Ishikawa (cell line): ENCODE measurements around the gene NRBP1.

Experiments used
- CEBPB ChIP-seq: IDR thresholded peaks from 2 replicates; pipeline ENCODE4 v1.6.1; 2012
- CREB1 ChIP-seq: IDR thresholded peaks from 2 replicates; pipeline ENCODE4 v1.6.1; 2012; ENCODE audit warnings: low read depth
- EGR1 ChIP-seq: IDR thresholded peaks from 2 replicates; pipeline ENCODE4 v1.6.1; 2012
- EP300 ChIP-seq: IDR thresholded peaks from 2 replicates; pipeline ENCODE4 v1.6.1; 2012; ENCODE audit warnings: borderline replicate concordance
- FOXM1 ChIP-seq: IDR thresholded peaks from 2 replicates; pipeline ENCODE4 v1.6.1; 2012; ENCODE audit warnings: low read depth, borderline replicate concordance
- NFIC ChIP-seq: IDR thresholded peaks from 2 replicates; pipeline ENCODE4 v1.6.1; 2012
- RAD21 ChIP-seq: IDR thresholded peaks from 2 replicates; pipeline ENCODE4 v1.6.1; 2012; ENCODE audit warnings: low read depth
- TAF1 ChIP-seq: IDR thresholded peaks from 2 replicates; pipeline ENCODE4 v1.6.1; 2012; ENCODE audit warnings: low read depth, mild to moderate bottlenecking
- TCF12 ChIP-seq: IDR thresholded peaks from 2 replicates; pipeline ENCODE4 v1.6.1; 2012; ENCODE audit warnings: low read depth
- TEAD4 ChIP-seq: IDR thresholded peaks from 2 replicates; pipeline ENCODE4 v1.6.1; 2012
- YY1 ChIP-seq: IDR thresholded peaks from 2 replicates; pipeline ENCODE4 v1.6.1; 2012; ENCODE audit warnings: low read depth
- ZBTB7A ChIP-seq: IDR thresholded peaks from 2 replicates; pipeline ENCODE4 v1.6.1; 2012; ENCODE audit warnings: low read depth
- TF ChIP-seq, protein P1 (sequence below): IDR thresholded peaks from 2 replicates; pipeline ENCODE4 v1.6.1; 2012
- TF ChIP-seq, protein P2 (sequence below): IDR thresholded peaks from 2 replicates; pipeline ENCODE4 v1.6.1; 2012; ENCODE audit warnings: low read depth, mild to moderate bottlenecking
- TF ChIP-seq, protein P3 (sequence below): IDR thresholded peaks from 2 replicates; pipeline ENCODE4 v1.6.1; 2012

NRBP1 gene

DNA sequence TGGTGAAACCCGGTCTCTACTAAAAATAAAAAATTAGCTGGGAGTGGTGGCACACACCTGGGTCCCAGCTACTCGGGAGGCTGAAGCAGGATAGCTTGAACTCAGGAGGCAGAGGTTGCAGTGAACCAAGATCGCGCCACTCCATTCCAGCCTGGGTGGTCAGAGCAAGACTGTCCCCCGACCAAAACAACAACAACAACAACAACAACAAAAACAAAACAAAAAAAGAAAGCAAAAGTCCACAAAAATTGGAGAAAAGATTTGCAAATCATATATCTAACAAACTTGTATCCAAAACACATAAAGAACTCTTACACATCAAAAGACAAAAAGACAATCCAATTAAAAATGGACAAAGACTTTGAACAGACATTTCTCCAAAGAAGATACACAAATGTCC, 29.5 kb upstream of the NRBP1 start:
- TF ChIP-seq CREB1 (no peak), TAF1 (no peak), EP300 (no peak), RAD21 (no peak)
- TF ChIP-seq, protein P1, sequence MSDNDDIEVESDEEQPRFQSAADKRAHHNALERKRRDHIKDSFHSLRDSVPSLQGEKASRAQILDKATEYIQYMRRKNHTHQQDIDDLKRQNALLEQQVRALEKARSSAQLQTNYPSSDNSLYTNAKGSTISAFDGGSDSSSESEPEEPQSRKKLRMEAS, result no peak

DNA sequence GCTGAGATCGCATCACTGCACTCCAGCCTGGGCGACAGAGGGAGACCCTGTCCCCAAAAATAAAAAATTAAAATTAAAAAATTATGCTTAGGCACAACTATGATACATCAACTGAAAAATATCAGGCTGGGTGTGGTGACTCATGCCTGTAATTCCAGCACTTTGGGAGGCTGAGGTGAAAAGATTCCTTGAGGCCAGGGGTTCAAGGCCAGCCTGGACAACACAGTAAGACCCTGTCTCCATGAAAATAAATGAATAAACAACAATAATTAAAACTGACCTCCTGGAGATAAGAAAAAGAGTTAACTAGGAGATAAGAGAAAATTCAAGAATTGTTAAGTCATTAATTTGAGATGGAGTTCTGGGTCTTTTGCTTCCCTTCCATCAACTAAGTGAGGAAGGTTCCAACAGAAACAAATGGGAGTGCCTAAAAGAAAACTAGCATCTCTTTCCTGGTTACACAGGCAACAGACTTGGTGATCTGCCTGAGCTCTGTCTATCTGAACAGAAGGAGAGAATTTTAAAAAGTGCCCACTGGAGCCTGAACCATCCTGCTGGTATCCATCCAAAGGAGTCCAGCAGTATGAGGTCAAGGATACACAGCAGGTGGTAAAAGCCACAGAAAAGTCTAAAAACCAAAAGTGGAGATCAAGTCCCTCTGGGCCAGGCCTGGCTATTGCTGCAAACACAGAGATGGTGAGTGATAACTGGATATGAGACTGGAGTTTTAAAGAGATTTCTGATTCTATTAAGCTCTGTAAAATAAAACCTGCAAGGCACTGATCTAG, 27.9 kb upstream of the NRBP1 start:
- TF ChIP-seq FOXM1 (no peak), ZBTB7A (no peak), CREB1 (no peak), YY1 (no peak), TAF1 (no peak), EGR1 (no peak), TEAD4 (no peak), RAD21 (no peak), CEBPB (no peak)
- TF ChIP-seq, protein P2, sequence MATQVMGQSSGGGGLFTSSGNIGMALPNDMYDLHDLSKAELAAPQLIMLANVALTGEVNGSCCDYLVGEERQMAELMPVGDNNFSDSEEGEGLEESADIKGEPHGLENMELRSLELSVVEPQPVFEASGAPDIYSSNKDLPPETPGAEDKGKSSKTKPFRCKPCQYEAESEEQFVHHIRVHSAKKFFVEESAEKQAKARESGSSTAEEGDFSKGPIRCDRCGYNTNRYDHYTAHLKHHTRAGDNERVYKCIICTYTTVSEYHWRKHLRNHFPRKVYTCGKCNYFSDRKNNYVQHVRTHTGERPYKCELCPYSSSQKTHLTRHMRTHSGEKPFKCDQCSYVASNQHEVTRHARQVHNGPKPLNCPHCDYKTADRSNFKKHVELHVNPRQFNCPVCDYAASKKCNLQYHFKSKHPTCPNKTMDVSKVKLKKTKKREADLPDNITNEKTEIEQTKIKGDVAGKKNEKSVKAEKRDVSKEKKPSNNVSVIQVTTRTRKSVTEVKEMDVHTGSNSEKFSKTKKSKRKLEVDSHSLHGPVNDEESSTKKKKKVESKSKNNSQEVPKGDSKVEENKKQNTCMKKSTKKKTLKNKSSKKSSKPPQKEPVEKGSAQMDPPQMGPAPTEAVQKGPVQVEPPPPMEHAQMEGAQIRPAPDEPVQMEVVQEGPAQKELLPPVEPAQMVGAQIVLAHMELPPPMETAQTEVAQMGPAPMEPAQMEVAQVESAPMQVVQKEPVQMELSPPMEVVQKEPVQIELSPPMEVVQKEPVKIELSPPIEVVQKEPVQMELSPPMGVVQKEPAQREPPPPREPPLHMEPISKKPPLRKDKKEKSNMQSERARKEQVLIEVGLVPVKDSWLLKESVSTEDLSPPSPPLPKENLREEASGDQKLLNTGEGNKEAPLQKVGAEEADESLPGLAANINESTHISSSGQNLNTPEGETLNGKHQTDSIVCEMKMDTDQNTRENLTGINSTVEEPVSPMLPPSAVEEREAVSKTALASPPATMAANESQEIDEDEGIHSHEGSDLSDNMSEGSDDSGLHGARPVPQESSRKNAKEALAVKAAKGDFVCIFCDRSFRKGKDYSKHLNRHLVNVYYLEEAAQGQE, result no peak
- TF ChIP-seq, protein P1, result no peak

DNA sequence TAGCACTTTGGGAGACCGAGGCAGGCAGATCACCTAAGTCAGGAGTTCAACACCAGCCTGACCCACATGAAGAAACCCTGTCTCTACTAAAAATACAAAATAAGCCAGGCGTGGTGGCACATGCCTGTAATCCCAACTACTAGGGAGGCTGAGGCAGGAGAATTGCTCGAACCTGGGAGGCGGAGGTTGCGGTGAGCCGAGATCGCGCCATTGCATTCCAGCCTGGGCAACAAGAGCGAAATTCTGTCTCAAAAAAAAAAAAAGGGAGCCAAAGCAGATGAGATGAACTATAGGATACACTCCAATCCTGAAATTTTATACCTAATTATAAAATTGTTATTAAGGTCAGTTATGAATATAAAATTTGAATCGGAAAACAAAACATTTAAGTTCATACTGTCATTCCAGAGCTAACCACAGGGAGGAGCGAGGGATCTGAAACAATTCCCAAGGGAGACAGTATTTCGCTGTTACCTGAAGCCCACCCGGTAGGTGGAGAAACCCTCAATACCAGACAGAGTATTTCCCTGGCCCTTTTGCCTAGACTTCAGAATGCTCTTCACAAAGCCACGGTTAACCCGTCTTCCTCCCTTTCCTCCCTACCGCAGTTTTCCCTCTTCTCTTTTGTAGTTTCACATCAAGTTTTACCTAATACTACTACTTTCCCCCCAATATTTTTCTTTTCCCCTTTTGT, 20.5 kb upstream of the NRBP1 start:
- TF ChIP-seq TAF1, result no peak
- TF ChIP-seq, protein P3, sequence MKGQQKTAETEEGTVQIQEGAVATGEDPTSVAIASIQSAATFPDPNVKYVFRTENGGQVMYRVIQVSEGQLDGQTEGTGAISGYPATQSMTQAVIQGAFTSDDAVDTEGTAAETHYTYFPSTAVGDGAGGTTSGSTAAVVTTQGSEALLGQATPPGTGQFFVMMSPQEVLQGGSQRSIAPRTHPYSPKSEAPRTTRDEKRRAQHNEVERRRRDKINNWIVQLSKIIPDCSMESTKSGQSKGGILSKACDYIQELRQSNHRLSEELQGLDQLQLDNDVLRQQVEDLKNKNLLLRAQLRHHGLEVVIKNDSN, result no peak
- TF ChIP-seq RAD21, result peak; percentile 61
- TF ChIP-seq, protein P2, result no peak

DNA sequence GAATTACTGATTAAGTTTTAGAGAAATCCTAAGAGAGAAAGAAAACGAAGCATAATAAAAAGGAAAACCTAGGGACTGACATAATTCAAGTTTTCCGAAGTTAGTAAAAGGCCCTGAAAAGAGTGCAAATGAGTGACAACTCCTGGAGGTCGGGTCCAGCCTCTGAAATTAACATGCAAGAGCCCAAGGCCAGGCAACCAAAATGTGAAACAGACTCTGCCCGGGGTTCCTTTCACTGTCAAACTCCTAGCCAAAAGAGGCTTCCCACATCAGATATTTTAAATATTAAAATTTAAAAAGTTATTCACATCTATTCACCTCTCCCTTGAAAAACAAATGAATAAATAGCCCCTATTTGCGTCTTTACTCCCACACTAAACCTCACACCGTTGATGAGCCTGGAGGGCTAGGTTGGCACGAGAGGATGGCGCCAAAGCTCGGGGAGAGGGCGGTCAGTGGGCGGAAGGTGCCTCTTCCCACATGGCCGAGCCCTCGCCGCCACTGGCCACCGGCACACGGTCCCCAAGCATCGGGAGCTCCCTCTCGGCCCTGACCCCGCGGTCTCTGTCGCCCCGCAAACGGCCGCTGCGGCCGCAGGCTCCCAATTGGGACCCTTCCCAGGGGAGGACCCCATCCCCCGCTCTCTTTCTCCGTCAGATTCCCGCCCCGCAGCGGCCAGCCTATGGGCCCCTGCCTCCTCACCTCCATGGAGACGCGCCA, 19.7 kb upstream of the NRBP1 start:
- TF ChIP-seq NFIC (no peak), EGR1 (0 out of 2 replicates have a peak, but pooled peaks have one; percentile 10)

DNA sequence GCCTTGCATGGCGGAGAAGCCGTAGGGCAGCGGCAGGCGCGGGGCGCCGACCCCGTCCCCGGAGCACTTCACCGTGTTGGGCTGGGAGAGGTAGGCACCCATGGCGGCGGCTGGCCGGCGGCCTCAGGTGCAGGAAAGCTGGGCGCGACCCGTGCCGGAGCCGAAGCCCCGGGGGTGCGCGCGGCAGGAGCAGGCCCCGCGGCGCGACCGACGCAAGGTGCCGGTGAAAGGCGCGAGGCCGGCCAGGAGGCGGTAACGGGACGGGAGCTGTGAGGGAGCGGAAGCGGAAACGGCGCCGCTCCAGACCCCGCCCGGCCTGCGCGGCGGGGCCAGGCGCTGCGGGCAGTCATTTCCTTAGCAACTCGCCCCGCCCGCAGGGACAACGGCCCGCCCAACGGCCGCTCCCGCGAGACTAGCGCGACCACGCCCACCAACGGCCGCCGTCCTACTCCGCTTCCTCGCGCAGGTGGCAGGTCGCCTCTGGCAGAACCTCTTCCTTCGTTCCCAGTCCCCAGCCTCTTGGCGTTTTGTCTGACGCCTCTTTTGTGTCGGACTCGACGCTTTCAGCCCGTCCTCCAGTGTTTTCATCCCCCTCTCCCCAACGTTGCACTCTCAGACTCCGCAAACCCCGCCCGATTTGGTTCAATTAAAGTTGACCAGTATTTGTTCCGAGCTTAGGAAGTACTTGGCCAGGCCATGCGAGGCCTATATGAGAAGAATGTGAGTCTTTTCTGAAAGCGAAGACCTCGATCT, 18.9 kb upstream of the NRBP1 start, which contains the start of gene PPM1G:
Gene PPM1G (minus strand): TSS at position 271 of the 753 bp plus-strand sequence. CDS start 169 bp downstream, at position 102.
- TF ChIP-seq YY1 (peak; percentile 65; the same call in 1 of the 2 replicates), EP300 (peak; percentile 5; the same call in 1 of the 2 replicates), FOXM1 (no peak), TCF12 (peak; percentile 21; the same call in 1 of the 2 replicates), CEBPB (no peak), NFIC (0 out of 2 replicates have a peak, but pooled peaks have one; percentile 9), TAF1 (peak; percentile 96), EGR1 (no peak)
- TF ChIP-seq, protein P1, result peak; percentile 94
